HG02884 (cell line): ENCODE data around the gene GREB1.

ENCODE experiments used
- ATAC-seq: cut with Tn5 transposase; IDR thresholded peaks from one replicate; pipeline ENCODE4 v1.9.1; 2021; ENCODE audit warnings: mild to moderate bottlenecking, moderate library complexity; ENCODE audit not compliant: unreplicated experiment

The GREB1 gene

DNA sequence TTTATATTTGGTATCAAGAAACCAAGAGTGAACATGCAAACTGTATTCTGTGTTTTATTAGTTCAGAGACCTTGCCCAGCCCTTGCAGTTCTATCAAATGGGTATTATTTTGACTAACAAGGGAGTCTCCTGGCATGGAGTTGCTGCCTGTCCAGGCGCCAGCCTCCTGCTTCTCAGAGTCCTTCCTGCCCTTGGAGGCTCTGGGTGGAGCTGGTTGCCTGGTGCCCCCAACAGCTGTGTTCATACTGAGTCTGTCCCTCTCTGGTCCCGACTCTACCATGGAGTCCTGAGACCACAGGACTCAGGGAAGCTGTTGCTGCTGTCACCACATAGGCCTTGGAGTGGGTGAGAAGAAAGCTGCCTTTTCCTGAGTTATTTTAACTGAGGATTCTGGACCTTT, 26.3 kb upstream of the GREB1 start:
- no peak for ATAC-seq

- no peak for ATAC-seq
Observed at GRCh38 chr2:11508279-11508678, 25.6 kb upstream of the GREB1 start.

- ATAC-seq, result no peak
Observed at GRCh38 chr2:11509657-11510360, 24.0 kb upstream of the GREB1 start.

DNA sequence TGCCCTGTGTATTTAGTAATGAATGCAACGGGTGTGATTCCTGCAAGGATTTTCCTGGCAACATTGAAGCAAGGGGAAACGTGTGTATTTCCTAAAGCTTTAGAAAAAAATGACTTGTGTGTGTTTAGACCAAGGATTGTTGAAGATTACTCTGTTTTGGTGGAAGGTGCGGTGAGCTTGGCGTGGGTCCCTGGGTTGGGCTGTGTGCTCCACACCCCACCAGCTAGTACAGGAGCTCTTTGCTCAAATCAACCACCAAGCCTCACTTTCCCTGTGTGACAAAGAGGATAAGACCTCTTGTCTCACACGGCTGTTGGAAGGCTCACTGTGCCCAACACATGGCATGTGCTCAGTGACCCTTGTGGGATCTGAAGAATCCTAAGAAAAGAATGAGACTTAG, 21.4 kb upstream of the GREB1 start:
- no peak for ATAC-seq

GRCh38 chr2:11513319-11513718, 20.5 kb upstream of the GREB1 start:
- no peak for ATAC-seq

DNA sequence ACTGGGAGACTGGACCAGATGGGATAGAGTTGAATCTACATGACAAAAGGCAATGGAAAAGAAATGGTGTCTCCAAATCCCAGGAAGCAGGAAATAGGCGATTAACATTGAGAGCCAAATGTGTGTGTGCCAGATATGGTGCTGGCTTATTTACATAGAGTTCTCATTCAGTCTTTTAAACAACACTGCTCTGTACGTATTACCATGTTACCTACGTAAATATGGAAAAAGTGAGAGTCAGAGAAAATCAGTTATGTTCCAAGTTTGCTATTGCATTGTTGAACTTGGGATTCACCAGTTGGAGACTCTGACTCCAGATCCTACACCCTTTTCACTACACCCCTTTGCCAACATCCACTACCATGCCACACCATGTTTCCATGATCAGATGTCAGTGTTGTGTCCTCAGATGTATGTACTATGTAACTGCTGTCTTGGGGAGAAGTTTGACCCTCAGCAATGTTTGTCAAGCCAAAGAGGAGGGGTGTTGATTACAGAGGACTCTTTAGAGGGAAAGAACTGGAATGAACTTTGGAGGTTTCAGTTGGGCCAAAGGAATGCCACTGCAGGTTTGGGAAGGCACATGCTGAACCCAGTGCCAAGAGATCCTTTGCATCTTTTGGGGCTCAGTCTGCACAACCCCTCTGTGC, 19.6 kb upstream of the GREB1 start:
- ATAC-seq, result no peak

DNA sequence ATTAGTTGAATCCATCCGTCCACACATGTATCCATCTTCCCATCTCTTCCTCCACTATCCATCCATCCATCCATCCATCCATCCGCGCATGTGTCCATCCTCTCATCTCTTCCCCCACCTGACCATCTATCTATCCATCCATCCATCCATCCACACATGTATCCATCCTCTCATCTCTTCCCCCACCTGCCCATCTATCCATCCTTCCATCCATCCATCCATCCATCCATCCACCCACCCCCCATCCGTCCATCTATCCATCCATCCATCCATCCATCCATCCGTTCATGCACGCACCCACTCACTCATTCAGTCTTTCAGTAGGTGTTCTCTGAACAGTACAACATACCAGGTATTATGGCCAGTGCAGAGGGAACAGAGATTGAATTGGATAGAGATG, 18.9 kb upstream of the GREB1 start:
- no peak for ATAC-seq

DNA sequence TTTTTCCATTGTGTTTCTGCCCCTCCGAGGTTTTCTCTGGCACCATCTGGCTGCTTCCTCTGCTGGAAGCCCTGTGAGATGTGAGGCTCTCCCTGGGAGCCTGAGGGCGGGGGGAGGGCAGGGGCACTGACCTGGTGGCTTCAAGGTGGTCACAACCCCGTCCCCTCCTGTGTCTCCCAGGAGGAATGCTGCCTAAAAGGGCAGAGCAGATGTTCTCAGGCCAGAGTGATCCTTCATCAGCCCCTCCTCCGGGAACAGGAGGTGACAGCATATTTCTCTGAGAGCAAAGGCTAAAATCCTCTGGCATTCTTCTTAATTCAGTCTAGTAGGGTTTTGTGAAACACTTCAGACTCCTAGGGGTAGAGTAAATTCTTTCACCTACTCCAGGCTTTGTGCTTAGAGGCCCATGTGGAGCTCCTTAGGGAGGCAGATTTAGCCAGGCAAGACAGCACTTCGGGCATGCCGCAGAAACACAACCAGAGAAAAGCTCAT, 18.3 kb upstream of the GREB1 start:
- no peak for ATAC-seq

- no peak for ATAC-seq
Observed at GRCh38 chr2:11516984-11517648, 16.7 kb upstream of the GREB1 start.

DNA sequence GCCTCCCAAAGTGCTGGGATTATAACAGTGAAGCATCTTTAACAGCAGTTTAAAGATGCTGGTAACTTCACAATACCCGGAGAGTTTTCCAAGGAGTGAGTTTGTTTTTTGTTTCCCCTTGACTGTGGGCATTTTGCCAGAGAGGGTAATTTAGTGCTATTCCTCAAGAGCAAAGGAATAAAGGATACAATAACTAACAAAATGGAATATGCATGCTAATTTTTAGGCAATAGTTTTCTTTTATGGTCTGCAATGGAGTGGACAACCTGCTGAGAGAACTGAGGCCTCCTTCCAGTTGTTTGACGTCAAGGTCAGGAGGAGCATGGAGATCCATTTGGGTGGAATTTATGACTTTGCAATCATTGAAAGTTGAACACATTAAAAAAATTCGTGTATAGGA, 15.9 kb upstream of the GREB1 start:
- no peak for ATAC-seq

- no peak for ATAC-seq
Observed at GRCh38 chr2:11520092-11520693, 13.7 kb upstream of the GREB1 start.

DNA sequence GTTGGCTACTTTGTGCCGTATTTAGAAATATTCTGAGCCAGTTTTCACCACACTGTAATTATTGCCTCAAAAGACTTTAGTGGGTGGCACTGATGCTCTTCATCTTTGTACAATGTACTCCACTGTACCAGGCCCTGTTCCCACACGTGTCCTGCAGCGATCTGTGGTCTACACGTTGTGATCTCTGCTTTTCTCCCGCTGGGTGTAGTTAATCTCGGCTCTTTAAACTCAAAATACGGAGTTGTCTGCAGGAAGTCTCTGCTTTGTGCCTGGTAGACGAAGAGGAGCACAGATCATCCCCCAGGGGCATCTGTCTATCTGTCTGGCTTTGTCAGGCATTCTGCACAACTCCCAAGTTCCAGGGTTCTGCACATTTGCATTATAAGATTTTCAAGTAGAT, 12.1 kb upstream of the GREB1 start:
- no peak for ATAC-seq

DNA sequence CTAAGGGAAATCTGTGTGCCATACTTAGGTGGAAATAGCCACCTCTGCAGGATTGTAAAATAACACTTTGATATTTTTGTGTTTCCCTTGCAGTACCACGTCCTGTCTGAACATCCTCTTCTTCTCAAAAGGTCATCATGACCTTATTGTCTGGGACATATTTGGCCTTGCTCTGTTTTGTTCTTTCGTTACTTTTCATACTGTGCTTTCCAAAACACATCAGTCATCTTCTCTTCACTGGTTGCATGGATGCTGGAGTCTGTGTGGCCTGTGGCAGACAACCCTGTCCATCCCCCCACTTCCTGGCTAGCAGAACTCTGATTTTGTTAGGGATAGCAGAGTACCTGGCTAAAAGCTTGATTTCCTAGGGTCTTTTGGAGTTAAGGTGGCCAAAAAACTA, 9.4 kb upstream of the GREB1 start:
- ATAC-seq, result no peak

- no peak for ATAC-seq
Observed at GRCh38 chr2:11525762-11526161, 8.1 kb upstream of the GREB1 start.

GRCh38 chr2:11527001-11527400, 6.8 kb upstream of the GREB1 start:
- no peak for ATAC-seq

DNA sequence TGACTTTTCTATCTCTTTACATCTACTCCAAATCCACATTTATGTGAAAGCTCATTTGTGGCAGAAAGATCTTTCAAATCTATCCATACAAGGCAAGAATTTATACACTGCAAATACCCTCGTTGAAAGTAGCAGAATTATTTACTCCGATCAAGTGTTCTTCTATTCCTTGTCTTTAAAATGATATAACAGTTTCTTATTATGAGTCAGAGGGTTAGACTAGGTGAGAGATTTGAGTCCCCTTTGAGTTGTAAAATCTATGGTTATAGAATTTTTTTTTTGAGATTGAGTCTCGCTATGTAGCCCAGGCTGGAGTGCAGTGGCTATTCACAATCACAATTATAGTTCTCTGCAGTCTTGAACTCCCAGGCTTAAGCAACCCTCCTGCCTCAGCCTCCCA, 5.6 kb upstream of the GREB1 start:
- ATAC-seq, result no peak

DNA sequence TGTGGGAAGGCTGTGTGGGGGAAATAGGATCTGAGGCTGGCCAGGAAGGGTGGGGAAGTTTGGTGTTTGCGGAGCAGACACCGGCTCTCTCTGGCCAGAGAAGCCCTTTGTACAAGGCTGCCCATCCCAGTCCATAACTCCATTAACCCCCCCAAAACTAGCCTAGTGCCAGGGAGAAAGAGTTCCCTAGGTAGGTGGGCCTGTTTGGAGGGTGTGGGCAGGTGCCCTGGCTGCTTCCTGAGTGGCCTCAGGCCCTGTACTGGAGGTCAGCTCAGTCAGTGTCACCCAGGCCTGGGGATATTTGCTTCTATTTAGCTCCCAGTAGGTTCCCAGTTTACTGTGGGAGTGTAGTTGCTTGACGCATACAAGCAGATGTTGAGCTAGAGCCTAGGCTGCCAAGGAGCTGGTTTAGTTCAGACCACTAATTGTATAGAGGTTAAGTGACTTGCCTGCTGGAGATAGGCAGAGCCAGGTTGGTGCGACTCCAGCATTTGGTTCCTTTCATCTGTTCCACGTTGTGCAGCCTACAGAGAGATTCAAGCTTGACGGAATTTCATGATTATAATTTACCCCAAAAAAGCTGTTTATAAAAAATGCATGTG, 2.9 kb upstream of the GREB1 start:
- ATAC-seq, result no peak

GRCh38 chr2:11532416-11533055, 1.3 kb upstream of the GREB1 start:
- no peak for ATAC-seq

GRCh38 chr2:11534071-11534745, 363 bp downstream of the GREB1 start:
- ATAC-seq, result no peak

- no peak for ATAC-seq
Observed at GRCh38 chr2:11534746-11535484, 1.1 kb downstream of the GREB1 start.
